HG03064 (cell line): Measurements from ENCODE around the gene FOXQ1.

Source experiments
- ATAC-seq: cut with Tn5 transposase; IDR thresholded peaks from one replicate; pipeline ENCODE4 v1.9.1; 2021; ENCODE audit warnings: low read depth; ENCODE audit not compliant: unreplicated experiment

FOXQ1 gene, protein sequence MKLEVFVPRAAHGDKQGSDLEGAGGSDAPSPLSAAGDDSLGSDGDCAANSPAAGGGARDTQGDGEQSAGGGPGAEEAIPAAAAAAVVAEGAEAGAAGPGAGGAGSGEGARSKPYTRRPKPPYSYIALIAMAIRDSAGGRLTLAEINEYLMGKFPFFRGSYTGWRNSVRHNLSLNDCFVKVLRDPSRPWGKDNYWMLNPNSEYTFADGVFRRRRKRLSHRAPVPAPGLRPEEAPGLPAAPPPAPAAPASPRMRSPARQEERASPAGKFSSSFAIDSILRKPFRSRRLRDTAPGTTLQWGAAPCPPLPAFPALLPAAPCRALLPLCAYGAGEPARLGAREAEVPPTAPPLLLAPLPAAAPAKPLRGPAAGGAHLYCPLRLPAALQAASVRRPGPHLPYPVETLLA

DNA sequence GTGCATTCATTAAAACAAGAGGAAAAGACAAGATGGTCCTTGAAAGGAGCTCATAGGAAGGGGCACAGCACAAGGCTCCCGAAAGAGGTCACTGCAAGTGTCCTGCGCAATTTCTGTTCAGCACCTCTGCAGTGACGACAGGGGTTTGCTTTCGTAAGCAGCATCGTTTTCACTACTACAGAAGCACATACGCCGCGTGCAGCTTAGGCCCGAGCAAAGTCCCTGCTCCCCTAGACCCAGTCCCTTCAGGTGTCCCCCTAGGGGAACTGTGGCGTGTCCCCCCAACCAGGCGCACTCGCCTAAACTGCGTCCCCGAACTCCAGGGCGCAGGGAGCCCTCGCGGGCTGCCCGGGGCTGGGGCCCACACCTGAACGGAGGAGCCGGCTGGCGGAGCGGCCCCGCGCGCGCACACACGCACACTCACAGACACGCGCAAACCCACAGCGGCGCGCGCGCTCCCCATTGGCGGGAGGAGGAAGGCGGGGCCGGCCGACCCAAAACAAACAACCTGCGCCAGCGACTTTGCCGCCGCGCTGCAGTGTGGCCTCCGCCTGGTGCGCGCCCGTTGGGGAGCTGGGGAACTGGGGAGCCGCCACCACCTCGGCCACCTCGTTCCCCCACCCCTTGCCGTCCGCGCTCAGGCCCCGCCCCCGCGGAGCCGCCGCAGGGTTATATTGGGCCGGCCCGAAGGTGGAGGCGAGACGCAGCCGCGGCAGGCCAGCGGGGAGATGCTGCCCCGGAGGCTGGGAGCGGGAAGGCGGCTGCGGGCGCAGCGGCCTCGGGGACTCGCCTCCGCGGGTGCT, at the start of gene FOXQ1:
TSS of gene FOXQ1 (plus strand) at position 699 of the 803 bp plus-strand sequence. CDS start 607 bp downstream, outside the sequence.
- no peak for ATAC-seq

- no peak for ATAC-seq
These were observed 49.2 kb upstream of the FOXQ1 start for GRCh38 chr6:1262704-1263038.

GRCh38 chr6:1263039-1263849, 48.7 kb upstream of the FOXQ1 start:
- ATAC-seq, result no peak

GRCh38 chr6:1263850-1264377, 48.0 kb upstream of the FOXQ1 start:
- no peak for ATAC-seq

- no peak for ATAC-seq
These were observed 47.1 kb upstream of the FOXQ1 start for GRCh38 chr6:1264619-1265445.

DNA sequence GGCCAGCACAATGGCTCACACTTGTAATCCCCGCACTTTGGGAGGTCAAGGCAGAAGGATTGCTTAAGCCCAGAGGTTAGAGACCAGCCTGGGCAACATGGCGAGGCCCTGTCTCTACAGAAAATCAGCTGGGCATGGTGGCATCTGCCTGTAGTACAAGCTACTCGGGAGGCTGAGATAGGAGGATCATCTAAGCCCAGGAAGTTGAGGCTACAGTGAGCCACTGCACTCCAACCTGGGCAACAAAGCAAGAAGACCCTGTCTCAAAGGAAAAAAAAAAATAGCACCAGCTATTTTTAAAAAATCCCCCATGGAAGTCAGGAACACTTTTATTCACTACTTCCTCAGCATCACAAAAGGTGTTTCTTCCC, 45.2 kb upstream of the FOXQ1 start:
- ATAC-seq, result no peak

GRCh38 chr6:1267057-1267732, 44.7 kb upstream of the FOXQ1 start:
- no peak for ATAC-seq

- no peak for ATAC-seq
These were observed 43.8 kb upstream of the FOXQ1 start for GRCh38 chr6:1267790-1268762.

DNA sequence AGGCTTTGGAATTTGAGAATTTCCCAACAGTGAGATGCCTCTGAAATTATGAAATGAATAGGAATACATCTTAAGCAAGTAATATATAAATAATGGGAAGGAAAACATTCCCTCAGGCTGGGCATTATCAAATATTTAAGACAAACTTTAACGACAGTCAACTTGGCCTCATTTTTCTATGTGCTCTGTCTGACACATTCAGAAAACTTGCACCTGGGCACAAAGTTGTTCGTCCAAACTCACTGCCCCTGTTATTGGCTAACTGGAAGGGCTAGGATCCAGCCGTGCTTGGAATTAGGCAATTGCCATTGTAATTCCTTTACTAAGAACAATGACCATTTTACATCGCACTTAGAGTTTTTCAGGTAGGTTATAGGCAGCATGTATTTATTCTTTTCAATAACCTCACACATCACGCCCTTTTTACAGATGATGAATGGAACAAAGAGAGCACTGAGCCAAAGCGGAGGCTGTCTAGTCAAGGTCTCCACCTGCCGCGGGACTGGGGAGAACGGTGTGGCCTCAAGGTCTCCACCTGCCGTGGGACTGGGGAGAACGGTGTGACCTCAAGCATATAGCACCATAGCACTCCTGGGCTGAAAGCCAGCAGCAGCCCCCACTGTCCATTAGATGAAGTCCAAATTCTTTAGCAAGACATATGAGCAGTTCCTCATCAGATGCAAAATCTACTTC, 40.7 kb upstream of the FOXQ1 start:
- no peak for ATAC-seq

DNA sequence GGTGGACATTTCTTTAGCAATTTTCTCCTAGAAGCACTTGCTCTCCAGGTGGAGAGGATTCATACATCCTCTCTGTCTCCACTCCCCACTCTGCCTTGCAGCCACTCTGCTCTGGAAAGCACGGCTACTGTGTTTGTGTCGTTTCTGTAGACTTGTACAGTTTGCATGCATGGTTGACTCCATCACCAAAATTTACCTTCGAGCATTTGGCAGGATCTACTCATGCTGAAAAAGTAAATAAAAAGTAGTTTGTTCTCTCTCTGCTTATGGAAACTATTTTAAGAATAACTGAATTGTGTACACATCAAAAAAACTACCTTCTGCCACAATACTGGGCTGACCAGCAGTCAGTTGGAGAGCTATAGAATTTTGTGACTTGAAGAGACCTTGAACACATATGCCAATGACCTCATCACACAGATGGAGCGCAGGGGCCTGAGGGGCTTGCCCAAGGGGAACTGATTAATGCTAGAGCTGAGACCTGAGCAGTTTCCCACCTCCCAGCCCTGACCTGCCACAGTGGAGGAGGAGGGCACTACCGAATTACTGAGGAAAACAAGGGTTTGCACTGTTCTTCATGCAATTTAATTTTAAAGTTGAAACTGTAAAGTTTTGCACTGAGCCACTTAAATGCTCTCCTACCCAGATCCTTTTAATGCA, 33.7 kb upstream of the FOXQ1 start:
- ATAC-seq, result no peak

- no peak for ATAC-seq
These were observed 32.8 kb upstream of the FOXQ1 start for GRCh38 chr6:1279065-1279464.

DNA sequence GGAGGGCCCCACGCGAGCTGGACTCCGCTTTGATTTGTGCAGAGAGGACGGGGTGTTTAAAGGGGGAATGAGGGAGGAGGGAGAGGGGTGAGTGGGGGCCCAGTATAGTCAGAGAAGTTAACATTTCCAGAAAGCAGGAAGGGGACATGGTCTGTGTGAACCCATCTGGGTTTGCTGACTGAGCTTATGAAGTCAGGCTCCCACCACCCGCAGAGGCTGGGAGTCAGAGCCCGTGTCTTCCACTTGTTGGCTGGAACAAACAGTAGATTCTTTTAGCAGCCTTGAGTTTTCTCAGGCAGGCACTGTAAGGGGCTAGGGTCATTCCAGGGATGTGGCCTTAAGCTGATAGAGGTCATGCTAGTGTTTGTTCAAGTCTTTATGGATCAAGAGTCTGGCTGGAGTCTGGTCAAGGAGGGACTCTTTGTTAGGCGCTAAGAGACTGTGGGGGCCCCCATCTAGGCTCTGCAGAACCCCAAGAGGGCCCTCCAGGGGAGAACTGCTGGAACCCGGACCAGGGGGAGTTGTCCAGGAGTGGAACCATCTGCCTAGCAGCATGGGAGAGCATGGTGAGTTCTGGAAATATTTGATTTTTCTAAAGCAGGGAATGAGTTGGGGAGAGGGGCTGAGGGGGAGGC, 31.1 kb upstream of the FOXQ1 start:
- no peak for ATAC-seq

- ATAC-seq, result no peak
These were observed 30.2 kb upstream of the FOXQ1 start for GRCh38 chr6:1281746-1282145.

DNA sequence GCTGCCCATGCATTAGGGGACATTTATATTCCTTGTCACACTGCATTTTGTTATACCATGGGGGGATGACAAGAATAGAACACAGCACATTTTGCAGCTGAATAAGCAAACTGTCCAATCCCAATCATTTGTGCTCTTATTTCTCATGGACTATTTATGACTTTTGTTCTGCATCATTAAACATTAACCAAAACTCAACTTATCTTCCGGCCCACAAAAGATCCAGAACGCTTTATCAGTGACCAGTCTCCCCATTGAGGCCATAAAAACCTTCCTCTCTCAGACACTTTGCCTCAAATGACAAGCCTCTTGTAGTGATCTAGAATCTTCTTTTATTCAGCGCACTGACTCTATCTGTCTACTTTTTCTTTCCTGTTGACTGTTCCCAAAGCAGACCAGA, 28.4 kb upstream of the FOXQ1 start:
- no peak for ATAC-seq

DNA sequence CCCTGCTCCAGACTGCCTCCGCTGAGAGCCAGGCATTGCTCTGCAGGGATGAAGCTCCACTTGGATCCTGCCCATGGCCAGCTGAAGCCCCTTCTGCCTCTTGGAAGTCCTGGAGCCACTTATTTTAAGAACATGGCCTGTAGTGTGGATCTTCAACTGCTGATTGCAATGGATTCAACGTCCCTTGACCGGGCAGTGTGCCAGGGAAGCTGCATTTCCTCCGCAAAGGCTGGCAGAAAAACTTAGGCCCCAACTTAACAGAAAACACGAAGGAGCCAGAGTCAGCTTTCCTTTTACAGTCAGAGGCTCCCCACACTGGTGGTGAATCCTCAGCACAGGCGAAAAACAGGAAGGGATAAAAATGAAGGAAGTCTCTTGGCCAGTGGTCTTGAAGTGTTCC, 26.3 kb upstream of the FOXQ1 start:
- ATAC-seq, result no peak

DNA sequence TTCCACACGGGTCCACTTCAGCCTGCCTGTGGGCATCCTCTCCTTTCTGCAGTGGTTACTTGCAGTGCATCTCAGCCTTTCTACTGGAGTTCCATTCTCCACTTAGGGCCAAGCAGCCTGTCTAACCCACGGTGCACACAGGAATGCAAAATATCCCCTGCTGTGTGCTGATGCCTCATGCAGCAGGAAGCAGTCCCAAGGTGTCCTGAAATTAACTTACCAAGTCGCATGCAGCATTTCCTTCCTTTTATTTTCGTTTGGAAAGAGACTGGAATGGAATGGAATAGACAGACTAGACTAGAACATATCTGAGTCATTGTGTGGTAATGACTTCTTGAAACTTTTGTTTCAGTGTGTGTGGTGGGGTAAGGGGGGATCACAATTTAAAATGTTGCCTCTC, 25.9 kb upstream of the FOXQ1 start:
- no peak for ATAC-seq

DNA sequence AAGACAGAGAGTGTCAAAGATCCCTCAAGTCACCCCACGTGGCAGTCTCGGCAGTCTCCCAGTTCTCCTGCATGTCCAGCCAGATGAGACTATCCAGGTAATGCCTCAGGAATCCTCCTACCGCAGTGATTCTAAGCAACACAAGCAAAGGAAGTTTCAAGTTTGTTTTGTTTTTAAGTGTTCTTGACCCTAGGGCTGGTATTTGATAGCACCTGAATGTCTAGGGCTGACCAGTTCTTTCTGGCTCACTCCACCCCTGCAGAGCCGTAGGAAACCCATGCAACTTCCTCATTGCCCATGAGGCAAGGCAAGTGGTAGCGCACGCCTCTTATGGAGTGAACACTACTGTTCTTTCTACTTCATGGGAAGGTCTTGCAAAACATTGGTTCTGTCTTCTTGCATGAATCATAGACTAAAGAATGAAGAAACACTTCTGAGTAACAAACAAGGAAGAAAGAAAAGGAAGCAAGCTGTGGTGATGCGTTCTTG, 24.8 kb upstream of the FOXQ1 start:
- no peak for ATAC-seq
